HG02642 (cell line): ENCODE measurements around the gene CEACAM5.
A peak's percentile ranks its signal among the peaks of the same experiment; 100 is the strongest.
"Not testable (repeated sequence)": the region's sequence is repeated elsewhere in the genome, so short reads cannot be mapped to it uniquely, and the experiment has no call there.

Experiments
- ATAC-seq: cut with Tn5 transposase; IDR thresholded peaks from one replicate; pipeline ENCODE4 v1.9.1; 2021; ENCODE audit warnings: mild to moderate bottlenecking; ENCODE audit not compliant: unreplicated experiment, poor library complexity

The CEACAM5 gene

GRCh38 chr19:41699968-41700323 lies 8.5 kb upstream of the CEACAM5 start:
- ATAC-seq, result no peak

- ATAC-seq, result no peak
Measured at GRCh38 chr19:41700381-41701195, 7.8 kb upstream of the CEACAM5 start.

- ATAC-seq, result no peak
Measured at GRCh38 chr19:41701401-41702075, 6.9 kb upstream of the CEACAM5 start.

GRCh38 chr19:41702171-41702651 lies 6.2 kb upstream of the CEACAM5 start:
- ATAC-seq, result no peak

GRCh38 chr19:41703602-41704293 lies 4.7 kb upstream of the CEACAM5 start:
- ATAC-seq, result no peak

- ATAC-seq, result no peak
Measured at GRCh38 chr19:41705393-41706174, 2.8 kb upstream of the CEACAM5 start.

GRCh38 chr19:41706741-41707501 lies 1.5 kb upstream of the CEACAM5 start:
- ATAC-seq, result peak; percentile 62

GRCh38 chr19:41707502-41707812 lies 969 bp upstream of the CEACAM5 start:
- ATAC-seq, result no peak

GRCh38 chr19:41707871-41708371 lies 505 bp upstream of the CEACAM5 start:
- no peak for ATAC-seq

- not testable (repeated sequence) for ATAC-seq
Measured at GRCh38 chr19:41709516-41709915, 1.1 kb downstream of the CEACAM5 start.

GRCh38 chr19:41709951-41710645 lies 1.7 kb downstream of the CEACAM5 start:
- no peak for ATAC-seq

- ATAC-seq, result no peak
Measured at GRCh38 chr19:41711376-41712261, 3.2 kb downstream of the CEACAM5 start.

- no peak for ATAC-seq
Measured at GRCh38 chr19:41714598-41714997, 6.2 kb downstream of the CEACAM5 start.

GRCh38 chr19:41718761-41719160 lies 10.3 kb downstream of the CEACAM5 start:
- no peak for ATAC-seq

GRCh38 chr19:41720103-41720502 lies 11.7 kb downstream of the CEACAM5 start:
- ATAC-seq, result no peak

- no peak for ATAC-seq
Measured at GRCh38 chr19:41726493-41726892, 18.1 kb downstream of the CEACAM5 start.

GRCh38 chr19:41734156-41734555 lies 25.7 kb downstream of the CEACAM5 start:
- no peak for ATAC-seq

- no peak for ATAC-seq
Measured at GRCh38 chr19:41734585-41734984, 26.2 kb downstream of the CEACAM5 start.
